ENCODE measurements around the gene POLR2A.

The POLR2A gene

DNA sequence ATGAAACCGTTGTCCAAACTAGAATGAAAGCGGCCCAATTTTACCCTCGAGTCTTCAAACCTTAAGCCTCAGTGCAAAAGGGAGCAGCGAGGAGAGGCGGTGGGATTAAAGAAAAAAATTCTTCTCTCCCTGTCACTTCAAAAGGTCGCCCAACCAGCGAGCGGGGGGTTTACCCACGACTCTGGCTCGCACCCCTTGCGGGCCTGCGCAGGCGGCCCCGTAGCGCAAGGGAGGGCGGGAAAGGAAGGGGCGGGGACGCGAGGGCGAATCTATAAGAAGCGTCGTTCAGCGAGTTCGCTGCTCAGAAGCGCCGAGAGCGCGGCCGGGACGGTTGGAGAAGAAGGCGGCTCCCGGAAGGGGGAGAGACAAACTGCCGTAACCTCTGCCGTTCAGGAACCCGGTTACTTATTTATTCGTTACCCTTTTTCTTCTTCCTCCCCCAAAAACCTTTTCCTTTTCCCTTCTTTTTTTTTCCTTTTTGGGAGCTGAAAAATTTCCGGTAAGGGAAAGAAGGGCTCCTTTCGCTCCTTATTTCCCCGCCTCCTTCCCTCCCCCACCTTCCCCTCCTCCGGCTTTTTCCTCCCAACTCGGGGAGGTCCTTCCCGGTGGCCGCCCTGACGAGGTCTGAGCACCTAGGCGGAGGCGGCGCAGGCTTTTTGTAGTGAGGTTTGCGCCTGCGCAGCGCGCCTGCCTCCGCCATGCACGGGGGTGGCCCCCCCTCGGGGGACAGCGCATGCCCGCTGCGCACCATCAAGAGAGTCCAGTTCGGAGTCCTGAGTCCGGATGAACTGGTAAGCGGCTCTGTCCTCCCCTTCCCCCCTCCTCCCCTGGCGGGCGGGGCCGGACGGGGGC is at the start of gene POLR2A:
TSS of gene POLR2A (plus strand) at position 300 of the 852 bp plus-strand sequence.
- DNase-seq: peak; percentile 99

DNA sequence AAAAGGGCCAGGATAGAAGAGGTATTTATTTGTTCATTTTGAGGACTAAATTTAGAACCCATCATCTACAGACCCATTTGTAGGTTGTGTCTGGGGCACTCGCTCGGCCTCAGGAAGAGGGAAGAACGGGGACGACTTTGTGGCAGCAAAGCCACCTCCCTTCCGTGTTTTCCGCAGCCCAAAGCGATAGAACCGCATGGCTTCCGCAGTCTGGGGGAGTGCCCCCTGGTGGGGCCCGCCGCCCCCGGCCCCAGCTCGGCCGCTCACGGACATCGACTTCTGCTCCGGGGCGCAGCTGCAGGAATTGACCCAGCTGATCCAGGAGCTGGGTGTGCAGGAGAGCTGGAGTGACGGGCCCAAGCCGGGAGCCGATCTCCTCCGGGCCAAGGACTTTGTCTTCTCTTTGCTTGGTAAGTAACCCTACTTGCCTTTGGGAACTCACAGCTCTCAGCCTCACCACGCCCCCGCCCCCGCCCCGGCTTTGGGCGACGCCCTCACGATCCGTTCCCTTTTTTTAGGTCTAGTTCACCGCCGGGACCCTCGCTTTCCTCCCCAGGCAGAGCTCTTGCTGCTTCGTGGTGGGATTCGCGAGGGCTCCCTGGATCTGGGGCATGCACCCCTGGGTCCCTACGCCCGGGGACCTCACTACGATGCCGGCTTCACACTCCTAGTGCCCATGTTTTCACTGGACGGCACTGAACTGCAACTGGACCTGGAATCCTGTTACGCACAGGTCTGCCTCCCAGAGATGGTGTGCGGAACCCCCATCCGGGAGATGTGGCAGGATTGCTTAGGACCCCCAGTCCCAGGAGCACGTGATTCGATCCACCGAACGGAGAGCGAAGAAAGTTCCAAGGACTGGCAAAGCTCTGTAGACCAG is 48.2 kb upstream of the POLR2A start:
- peak; percentile 49 for DNase-seq

DNA sequence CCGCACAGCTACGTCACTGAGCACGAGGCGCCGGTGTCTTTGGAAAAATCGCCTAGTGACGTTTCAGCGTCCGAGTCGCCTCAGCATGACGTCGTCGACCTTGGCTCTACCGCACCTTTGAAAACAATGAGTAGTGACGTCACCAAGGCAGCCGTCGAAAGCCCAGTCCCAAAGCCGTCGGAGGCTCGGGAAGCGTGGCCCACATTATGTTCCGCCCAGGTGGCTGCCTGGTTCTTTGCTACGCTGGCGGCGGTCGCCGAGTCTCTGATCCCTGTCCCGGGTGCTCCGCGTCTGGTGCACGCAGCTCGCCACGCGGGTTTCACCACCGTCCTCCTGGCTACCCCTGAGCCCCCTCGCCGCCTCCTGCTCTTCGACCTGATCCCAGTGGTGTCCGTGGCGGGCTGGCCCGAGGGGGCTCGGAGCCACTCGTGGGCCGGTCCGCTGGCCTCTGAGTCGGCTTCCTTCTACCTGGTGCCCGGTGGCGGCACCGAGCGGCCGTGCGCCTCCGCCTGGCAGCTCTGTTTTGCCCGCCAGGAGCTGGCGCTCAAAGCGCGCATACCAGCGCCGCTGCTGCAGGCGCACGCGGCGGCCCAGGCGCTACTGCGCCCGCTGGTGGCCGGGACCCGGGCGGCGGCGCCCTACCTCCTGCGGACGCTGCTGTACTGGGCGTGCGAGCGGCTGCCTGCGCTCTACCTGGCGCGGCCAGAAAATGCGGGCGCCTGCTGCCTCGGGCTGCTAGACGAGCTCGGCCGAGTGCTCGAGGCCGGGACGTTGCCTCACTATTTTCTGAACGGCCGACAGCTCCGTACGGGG is 47.4 kb upstream of the POLR2A start:
- peak; percentile 80 for DNase-seq

DNA sequence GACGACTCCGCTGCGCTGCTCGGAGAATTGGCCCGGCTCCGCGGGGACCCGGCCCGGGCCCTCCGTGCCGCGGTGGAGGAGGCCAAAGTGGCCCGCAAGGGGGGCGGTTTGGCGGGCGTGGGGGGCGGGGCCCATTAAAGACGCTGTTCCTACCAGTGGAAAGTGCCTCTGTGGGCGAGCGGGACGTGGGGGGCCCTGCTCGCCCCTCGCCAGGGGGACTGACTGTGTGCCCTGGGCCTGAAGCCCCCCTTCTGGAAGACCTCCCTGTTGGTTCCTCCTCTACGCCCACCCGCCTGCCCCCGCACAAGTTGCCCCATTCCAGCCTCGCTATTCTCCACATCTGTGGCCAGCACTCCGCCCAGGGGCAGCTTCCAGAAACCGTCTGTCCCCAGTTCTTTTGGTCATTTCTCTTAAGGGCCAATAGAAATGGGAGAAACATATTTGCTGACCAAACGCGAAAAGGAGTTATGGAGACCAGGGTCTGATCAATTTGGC is 46.8 kb upstream of the POLR2A start:
- no peak for DNase-seq

DNA sequence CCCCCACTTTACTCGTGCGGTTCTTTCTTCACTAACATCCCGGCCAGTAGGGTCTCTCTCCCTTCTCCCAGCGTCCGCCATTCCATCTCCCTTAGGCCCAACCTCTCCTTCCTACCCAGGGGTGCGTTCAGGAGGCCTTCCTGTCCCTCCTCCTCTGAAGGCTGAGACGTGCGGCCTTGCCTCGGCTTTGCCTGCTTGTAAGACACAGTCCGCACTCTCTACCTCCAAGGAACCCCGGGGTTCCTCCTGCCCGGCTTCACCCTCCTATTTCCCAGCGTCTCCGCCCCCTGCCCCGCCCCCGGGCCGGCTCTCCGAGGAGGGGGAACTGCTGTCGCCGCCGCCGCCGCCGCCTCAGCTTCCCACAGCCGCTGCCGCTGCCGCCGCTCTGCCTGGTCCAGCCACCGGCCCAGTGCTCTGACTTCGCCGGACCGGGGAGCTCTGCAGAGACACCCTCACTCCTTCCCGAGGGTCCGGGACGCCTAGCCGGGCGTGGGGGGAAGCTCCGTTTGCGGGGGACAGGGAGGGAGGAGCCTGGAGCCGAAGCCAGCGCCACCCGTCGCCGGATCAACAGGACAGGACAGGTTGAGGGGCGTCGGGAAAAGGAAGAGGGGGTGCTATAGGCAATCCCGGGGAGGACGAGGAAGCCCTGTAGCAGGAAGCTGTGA is 46.1 kb upstream of the POLR2A start:
- peak; percentile 44 for DNase-seq

DNA sequence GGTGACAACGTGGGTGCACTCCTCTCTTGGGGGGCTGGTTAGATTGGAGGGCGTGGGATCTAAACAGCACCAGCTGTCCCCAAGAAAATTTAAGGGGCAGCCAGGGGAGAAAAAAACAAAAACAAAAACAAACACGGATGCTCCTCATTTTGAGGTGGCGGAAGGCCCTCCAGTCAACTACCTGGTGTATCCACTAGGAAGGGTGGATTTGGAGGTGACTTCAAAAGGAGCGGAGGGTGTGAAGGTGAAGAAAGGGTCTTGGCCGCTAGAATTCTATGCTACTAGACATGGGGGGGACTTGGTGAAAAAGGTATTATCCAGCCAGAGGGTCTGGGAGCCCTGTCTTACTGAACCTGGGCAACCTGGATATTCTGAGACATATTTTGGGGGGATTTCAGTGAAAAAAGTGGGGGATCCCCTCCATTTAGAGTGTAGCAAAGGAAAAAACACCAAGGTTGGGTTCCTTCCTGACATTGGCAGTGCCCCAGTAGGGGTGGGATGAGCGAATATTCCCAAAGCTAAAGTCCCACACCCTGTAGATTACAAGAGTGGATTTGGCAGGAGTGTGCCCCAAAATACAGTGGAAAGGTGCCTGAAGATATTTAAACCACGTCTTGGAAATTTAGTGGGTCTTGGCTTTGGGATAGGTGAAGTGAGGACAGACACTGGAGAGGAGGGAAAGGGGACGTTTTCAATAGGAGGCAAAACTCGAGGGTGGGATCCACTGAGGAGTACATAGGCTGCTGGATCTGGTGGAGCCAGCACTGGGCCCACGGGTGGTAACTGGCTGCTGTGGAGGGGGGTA is 45.3 kb upstream of the POLR2A start:
- DNase-seq: no peak

DNA sequence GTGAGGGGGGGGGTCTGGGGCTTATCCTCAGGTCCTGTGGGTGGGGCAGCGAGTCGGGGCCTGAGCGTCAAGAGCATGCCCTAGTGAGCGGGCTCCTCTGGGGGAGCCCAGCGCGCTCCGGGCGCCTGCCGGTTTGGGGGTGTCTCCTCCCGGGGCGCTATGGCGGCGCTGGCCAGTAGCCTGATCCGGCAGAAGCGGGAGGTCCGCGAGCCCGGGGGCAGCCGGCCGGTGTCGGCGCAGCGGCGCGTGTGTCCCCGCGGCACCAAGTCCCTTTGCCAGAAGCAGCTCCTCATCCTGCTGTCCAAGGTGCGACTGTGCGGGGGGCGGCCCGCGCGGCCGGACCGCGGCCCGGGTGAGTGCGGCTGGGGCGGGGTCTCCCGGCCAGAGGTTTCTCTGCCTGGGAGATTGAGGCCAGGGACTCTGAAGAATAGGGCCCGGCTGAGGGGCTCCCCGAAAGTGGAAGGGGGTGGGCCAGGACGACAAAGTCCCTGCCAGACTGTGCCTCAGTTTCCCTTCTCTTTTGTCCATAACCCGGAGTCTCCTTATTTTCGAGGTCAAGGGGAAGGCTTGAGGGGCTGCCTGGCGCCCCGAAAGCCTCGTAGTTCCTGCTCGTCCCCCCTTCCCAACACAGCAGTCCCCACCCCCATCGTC is 44.6 kb upstream of the POLR2A start, which contains the start of gene FGF11:
TSS of gene FGF11 (plus strand) at position 51 of the 651 bp plus-strand sequence. CDS start at position 160, 109 bp downstream.
- no peak for DNase-seq

DNA sequence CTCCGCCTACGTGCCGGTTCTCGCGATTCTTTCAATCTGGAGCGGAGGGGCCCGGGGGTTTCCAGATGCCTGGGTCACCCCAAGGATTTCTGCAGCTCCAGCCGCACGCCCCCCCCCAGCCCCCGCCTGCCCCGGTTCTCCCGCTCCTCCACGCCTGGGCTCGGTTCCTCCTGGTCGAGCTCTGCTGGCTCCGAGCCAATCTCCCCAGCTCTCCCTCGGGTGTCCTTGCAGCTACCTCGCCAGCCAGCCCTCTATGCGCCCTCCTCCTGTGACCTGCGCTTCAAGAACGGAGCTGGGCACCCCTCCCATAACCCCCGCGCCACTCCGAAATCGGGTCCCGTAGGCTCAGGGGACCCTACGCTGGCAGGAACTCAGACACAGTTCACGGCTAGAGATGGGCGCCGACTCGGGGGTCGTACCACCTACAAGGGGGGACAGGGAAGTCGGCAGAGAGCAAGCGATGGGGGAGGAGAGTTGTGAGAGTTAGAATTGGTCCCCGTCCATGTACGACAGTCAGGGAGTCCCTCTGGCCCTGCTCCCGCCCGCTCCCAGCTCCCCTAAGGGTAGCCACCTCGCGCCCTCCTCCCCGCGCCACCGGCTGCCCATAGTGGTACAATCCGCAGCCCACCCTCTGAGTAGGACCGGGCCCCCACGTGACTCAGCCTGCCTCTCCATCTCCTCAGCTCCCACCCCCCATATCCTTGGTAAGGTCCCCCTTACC is 43.9 kb upstream of the POLR2A start:
- peak; percentile 61 for DNase-seq

DNA sequence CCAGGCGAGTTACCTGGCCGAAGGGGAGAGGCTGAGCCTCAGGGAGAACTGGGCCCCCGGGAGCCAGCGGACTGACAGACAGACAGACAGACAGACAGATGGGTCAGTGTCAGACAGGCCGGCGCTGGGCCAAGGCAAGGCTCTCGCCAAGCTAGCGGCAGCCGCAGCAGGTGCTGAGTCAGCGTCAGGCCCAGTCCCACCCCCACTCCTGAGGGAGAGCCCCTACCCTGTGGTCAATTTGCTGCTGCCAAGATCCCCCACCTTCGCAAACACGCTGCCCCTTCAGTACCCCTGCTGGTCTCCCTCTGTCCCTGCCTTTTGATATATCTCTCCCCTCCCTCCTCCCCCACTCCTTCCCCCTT is 43.4 kb upstream of the POLR2A start:
- DNase-seq: peak; percentile 36

DNA sequence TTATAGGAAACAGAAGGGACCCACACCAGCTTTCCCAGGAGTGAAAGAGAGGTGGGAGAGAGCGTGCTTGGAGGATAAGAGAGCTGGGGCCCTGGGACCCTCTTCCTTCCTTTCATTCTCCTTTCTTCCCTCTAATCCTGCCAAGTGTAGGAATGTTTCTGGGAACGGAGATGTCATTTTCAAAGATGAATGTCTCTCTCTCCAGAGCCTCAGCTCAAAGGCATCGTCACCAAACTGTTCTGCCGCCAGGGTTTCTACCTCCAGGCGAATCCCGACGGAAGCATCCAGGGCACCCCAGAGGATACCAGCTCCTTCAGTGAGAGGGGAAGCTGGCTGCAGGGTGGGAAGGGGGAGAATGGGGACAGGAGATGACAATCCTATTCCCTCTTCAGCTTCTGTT is 42.9 kb upstream of the POLR2A start:
- DNase-seq: no peak

DNA sequence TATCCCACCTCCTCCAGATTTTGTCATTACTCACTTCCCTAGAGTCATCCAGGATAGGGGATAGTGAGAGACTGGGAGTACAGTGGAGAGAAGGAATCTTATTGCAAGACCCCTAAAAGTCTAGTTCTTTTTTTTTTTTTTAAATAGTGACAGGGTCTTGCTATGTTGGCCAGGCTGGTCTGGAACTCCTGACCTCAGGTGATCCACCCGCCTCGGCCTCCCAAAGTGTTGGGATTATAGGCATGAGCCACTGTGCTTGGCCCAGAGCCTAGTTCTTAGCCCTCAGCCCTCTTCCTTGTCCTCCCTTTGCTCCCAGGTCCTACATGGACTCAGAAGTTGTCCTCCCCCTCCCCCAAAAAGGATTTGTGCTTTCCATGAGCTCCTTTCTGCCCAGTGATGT is 42.0 kb upstream of the POLR2A start:
- DNase-seq: no peak

DNA sequence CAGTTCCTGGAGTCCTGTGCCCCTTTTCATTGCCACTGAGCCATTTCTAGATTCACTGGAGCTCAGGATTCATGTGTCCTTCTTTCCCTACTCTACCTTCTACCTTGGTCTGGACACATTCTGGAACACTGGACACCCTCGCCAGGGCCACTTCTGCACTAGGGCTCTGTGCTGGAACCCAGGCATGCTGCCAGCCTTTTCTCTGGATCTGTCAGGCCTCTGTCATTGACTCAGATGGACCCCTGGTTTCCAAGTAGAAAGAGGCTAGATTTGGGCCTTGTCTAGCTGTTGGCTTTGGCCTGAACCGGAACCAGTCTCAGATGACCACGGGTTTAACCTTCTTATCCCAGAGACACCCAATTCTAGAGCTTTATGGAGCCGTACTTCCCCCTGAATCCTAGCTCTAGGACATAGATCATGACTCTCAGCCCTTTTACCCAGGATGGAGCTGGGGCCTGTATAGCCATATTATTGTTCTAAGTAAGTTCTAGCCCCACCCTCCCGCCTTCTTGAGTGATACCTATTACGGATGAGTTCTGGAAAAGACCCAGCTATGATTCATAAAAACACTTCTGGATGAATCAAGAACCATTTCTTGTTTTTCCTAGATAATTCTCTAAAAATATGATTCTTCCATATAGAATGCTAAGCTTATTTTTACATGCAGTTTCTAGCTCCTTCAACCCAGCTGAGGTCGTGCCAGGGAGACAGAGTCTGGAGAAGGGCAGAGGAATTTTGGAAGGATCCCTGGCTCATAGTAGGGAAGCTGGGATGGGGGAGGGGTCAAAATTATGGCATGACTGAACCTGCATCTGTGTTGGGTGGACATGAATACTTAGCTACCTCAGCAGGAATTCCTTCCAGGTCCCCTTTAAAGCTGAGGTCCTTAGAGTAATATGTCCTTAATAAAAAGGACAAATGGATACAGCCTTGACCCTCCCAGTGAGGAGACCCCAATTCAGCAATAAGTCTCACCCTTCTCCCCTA is 40.4 kb upstream of the POLR2A start:
- peak; percentile 44 for DNase-seq

DNA sequence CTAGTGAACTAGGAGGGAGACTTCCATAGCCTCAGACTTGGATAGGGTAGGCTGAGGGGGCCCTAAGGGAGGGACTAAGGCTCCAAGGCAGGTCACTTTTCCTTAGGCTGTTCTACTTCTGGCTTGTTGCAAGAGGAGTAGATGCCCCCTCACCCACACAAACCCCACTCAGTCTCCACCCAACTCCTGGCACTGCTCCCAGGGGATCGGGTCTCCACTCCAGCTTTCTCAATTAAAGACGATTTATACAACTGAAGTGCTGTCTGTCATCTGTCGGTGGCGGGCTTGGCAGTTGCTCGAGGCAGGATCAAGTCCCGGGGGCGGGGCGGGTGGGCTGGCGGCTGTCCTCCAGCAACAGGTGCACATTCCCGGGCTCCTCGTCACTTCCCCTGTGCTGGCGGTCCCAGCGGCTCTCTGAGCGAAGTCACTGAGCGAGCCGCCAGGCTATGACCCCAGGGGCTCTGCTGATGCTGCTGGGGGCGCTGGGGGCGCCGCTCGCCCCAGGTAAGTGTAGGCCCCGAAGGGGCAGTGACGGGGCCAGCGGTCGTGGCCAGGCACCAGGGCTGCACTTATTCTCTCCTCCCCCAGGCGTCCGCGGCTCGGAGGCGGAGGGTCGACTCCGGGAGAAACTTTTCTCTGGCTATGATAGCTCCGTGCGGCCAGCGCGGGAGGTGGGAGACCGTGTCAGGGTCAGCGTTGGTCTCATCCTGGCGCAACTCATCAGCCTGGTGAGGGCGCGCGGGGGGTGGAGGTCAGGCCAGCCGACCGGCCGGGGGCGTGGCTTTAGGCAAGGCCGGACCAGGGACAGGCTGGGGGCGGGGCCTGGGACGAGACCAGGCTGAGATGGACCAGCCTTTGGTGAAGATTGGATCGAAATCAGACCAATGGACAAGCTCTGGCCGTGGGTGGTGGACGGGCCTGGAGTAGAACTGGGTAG is 39.2 kb upstream of the POLR2A start, which contains the start of gene CHRNB1:
TSS of gene CHRNB1 (plus strand) at position 380 of the 937 bp plus-strand sequence. CDS start at position 447, 67 bp downstream.
- DNase-seq: peak; percentile 56

DNA sequence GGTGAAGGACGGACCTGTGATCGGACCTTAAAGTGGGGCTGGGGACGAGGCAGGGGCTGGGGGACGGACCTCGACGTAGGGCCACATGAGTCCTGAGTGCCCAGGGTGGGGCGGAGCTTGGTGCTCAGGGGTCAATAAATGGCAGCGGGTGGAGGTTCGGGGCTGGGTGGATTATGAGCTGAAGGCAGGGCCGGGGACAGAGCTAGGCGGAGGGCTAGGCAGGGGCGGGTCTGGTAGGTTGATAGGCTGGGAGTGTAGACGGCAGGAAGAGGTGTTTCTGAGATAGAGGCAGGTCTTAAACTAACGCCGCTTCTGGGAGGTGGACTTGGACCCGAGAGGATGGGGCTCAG is 38.6 kb upstream of the POLR2A start:
- no peak for DNase-seq

DNA sequence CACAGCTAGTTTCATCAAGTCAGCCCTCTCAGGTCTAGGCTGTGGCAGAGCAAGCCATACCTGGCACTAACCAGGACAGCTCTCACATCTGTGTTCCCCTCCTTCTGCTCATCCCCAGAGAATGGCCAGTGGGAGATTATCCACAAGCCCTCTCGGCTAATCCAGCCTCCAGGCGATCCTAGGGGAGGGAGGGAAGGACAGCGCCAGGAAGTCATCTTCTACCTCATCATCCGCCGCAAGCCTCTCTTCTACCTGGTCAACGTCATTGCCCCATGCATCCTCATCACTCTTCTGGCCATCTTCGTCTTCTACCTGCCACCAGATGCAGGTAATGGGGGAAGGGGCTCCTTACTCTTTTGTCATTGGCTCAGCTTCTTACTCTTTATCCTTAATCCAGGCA is 35.7 kb upstream of the POLR2A start:
- no peak for DNase-seq

DNA sequence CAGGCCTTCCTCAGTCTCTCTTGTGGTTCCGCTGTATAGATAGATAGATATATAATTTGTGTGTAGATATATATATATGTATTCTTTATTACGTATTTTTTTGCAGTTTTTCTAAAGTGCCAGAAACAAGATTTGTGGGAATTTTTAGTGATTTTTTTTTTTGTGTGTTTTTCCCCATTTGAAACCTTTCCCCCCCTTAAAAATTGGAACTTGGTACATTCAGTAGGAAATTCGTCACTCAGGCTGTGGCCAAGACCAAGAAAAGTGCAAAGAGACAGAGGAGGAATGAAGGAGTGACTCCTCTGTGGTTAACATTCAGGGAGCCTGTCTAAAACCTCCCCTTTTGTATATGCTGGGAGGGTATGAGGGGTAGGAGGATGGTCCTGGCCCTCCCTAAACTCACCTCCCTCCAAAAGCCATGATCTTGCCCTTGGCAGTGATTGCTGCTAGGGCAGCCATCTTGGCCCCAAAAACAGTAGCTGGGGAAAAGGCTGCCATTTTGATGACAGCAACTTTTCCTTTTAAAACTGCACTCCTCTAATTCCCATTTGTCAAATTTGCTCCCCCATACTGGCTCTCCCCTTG is 24.1 kb upstream of the POLR2A start:
- no peak for DNase-seq

Data from EL (cell line).